ENCODE results near the gene HYAL2. TPM values are rescaled to one million over a fixed set of nuclear protein-coding genes. Genes with fewer than 3 reads are reported as not detected.

The HYAL2 gene
- total and polyA plus RNA-seq, 2 experiments from 2014 or later = 35.8 to 48.0 TPM

GRCh38 chr3:50352781-50353180 is 30.2 kb upstream of the HYAL2 start:
- H3K9me3 ChIP-seq (ENCODE audit: low read depth) = no peaks in the 10 kb centered on the region
- WGBS, 2 experiments (ENCODE audit: low coverage in 1 of 2, low lambda C conversion rate in 2 of 2, missing lambda C conversion rate in 2 of 2) = 17 to 23% methylated on average over 2 of the region's 2 CpGs
- H3K4me1 ChIP-seq (ENCODE audit: insufficient read depth) = peaks cover 40% of the 10 kb centered on the region
- H3K4me3 ChIP-seq = no peak overlapping the region
- peak overlapping the region; percentile 22; the same call in 1 of the 2 replicates for H3K9ac ChIP-seq
- H4K20me1 ChIP-seq (ENCODE audit: insufficient read depth) = peaks cover 8% of the 10 kb centered on the region; the same call in 1 of the 2 replicates
- H3K9me2 ChIP-seq (ENCODE audit: insufficient read depth) = no peaks in the 10 kb centered on the region
- no peak overlapping the region for H2AFZ ChIP-seq
- in situ Hi-C loops (cut with MboI) = no loop called here
- no peak for TF ChIP-seq EZH2phosphoT487 (IDR thresholded peaks at IDR 0.05; ENCODE audit: insufficient read depth, low read depth)
- no peak for TF ChIP-seq EZH2 (IDR thresholded peaks at IDR 0.05; ENCODE audit: insufficient read depth, poor library complexity, severe bottlenecking)
- peaks cover 14% of the 10 kb centered on the region; the same call in 1 of the 2 replicates for H3F3A ChIP-seq (ENCODE audit: insufficient read depth)
- H3K27ac ChIP-seq = peak overlapping the region; percentile 41
- no peaks in the 10 kb centered on the region for H3K27me3 ChIP-seq (replicated peaks; ENCODE audit: insufficient read depth)
- H3K36me3 ChIP-seq (ENCODE audit: low read depth) = peaks cover 7% of the 10 kb centered on the region; the same call in 1 of the 2 replicates
- H3K79me2 ChIP-seq (ENCODE audit: insufficient read depth) = peaks cover 83% of the 10 kb centered on the region
- no peak overlapping the region for H3K4me2 ChIP-seq (ENCODE audit: unreplicated experiment)
- DNase-seq = peak; percentile 66

DNA sequence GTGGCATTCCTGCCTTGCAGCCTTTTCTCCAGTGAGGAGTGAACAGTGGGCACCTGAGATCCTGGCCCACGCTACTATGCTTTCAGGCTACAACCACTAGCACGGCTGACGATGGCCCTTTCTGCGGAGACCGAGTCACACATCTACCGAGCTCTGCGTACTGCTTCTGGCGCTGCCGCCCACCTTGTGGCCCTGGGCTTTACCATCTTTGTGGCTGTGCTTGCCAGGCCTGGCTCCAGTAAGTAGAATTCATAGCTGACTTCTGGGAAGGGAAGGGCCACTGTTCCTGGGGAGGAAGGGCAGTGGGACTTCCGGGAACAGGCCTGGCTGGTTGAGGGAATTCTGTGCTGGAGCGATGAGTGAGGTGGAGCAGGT is 28.8 kb upstream of the HYAL2 start:
- Histone ChIP-seq H3K36me3 (ENCODE audit: low read depth) (peaks cover 7% of the 10 kb centered on the region; the same call in 1 of the 2 replicates), H3K27me3 (replicated peaks; ENCODE audit: insufficient read depth) (no peaks in the 10 kb centered on the region), H2AFZ (peak overlapping the region; percentile 93), H3K9me3 (ENCODE audit: low read depth) (no peaks in the 10 kb centered on the region), H3K4me1 (ENCODE audit: insufficient read depth) (peaks cover 29% of the 10 kb centered on the region), H3K4me2 (ENCODE audit: unreplicated experiment) (peak overlapping the region; percentile 98), H3K79me2 (ENCODE audit: insufficient read depth) (peaks cover 68% of the 10 kb centered on the region), H3K27ac (peak overlapping the region; percentile 67; the same call in 1 of the 2 replicates), H4K20me1 (ENCODE audit: insufficient read depth) (no peaks in the 10 kb centered on the region), H3K4me3 (peak overlapping the region; percentile 90), H3F3A (ENCODE audit: insufficient read depth) (0 out of 2 replicates have a peak, but pooled peaks cover 16% of the 10 kb centered on the region), H3K9me2 (ENCODE audit: insufficient read depth) (no peaks in the 10 kb centered on the region), H3K9ac (peak overlapping the region; percentile 82)
- TF ChIP-seq EZH2phosphoT487 (IDR thresholded peaks at IDR 0.05; ENCODE audit: insufficient read depth, low read depth) (no peak), EZH2 (IDR thresholded peaks at IDR 0.05; ENCODE audit: insufficient read depth, poor library complexity, severe bottlenecking) (no peak)
- no peak for DNase-seq
- 44 to 47% methylated on average over 11 of the region's 11 CpGs for WGBS, 2 experiments (ENCODE audit: low coverage in 1 of 2, low lambda C conversion rate in 2 of 2, missing lambda C conversion rate in 2 of 2)
- in situ Hi-C loops (cut with MboI) = no loop called here

- H3K36me3 ChIP-seq (ENCODE audit: low read depth) = peaks cover 7% of the 10 kb centered on the region; the same call in 1 of the 2 replicates
- in situ Hi-C loops (cut with MboI) = no loop called here
- H3K4me3 ChIP-seq = peak within 1 kb of the TSS; percentile 90
- TF ChIP-seq EZH2phosphoT487 (IDR thresholded peaks at IDR 0.05; ENCODE audit: insufficient read depth, low read depth) (no peak), EZH2 (IDR thresholded peaks at IDR 0.05; ENCODE audit: insufficient read depth, poor library complexity, severe bottlenecking) (no peak)
- H3K9ac ChIP-seq = peak within 1 kb of the TSS; percentile 82
- no peaks in the 10 kb centered on the region for H4K20me1 ChIP-seq (ENCODE audit: insufficient read depth)
- peak; percentile 94 for DNase-seq
- no peaks in the 10 kb centered on the region for H3K9me3 ChIP-seq (ENCODE audit: low read depth)
- peaks cover 62% of the 10 kb centered on the region for H3K79me2 ChIP-seq (ENCODE audit: insufficient read depth)
- H3K4me2 ChIP-seq (ENCODE audit: unreplicated experiment) = peak within 1 kb of the TSS; percentile 98
- WGBS, 2 experiments (ENCODE audit: low coverage in 1 of 2, low lambda C conversion rate in 2 of 2, missing lambda C conversion rate in 2 of 2) = 1% methylated on average over 60 of the region's 64 CpGs
- peaks cover 23% of the 10 kb centered on the region for H3K4me1 ChIP-seq (ENCODE audit: insufficient read depth)
- peak within 1 kb of the TSS; percentile 67 for H3K27ac ChIP-seq
- H2AFZ ChIP-seq = peak within 1 kb of the TSS; percentile 93
- no peaks in the 10 kb centered on the region for H3K9me2 ChIP-seq (ENCODE audit: insufficient read depth)
- 0 out of 2 replicates have a peak, but pooled peaks cover 17% of the 10 kb centered on the region for H3F3A ChIP-seq (ENCODE audit: insufficient read depth)
- no peaks in the 10 kb centered on the region for H3K27me3 ChIP-seq (replicated peaks; ENCODE audit: insufficient read depth)
These were observed 28.2 kb upstream of the HYAL2 start, which contains the start of the genes CYB561D2 and NPRL2 for GRCh38 chr3:50350527-50351322. Gene CYB561D2 (plus strand): TSS chr3:50350862. CDS start chr3:50351434, 572 bp downstream. Gene NPRL2 (minus strand): TSS chr3:50350775. CDS start chr3:50350652, 123 bp downstream.

GRCh38 chr3:50350213-50350526 is 27.6 kb upstream of the HYAL2 start:
- Histone ChIP-seq H3K9me2 (ENCODE audit: insufficient read depth) (no peaks in the 10 kb centered on the region), H3K9ac (peak overlapping the region; percentile 82), H3F3A (ENCODE audit: insufficient read depth) (0 out of 2 replicates have a peak, but pooled peaks cover 17% of the 10 kb centered on the region), H3K4me2 (ENCODE audit: unreplicated experiment) (peak overlapping the region; percentile 98), H3K9me3 (ENCODE audit: low read depth) (no peaks in the 10 kb centered on the region), H3K79me2 (ENCODE audit: insufficient read depth) (peaks cover 56% of the 10 kb centered on the region), H3K27ac (peak overlapping the region; percentile 67), H3K27me3 (replicated peaks; ENCODE audit: insufficient read depth) (no peaks in the 10 kb centered on the region), H2AFZ (peak overlapping the region; percentile 93), H3K4me3 (peak overlapping the region; percentile 90), H3K4me1 (ENCODE audit: insufficient read depth) (peaks cover 20% of the 10 kb centered on the region), H3K36me3 (ENCODE audit: low read depth) (peaks cover 7% of the 10 kb centered on the region; the same call in 1 of the 2 replicates), H4K20me1 (ENCODE audit: insufficient read depth) (no peaks in the 10 kb centered on the region)
- WGBS, 2 experiments (ENCODE audit: low coverage in 1 of 2, low lambda C conversion rate in 2 of 2, missing lambda C conversion rate in 2 of 2) = 2% methylated on average over 7 of the region's 7 CpGs
- TF ChIP-seq EZH2phosphoT487 (IDR thresholded peaks at IDR 0.05; ENCODE audit: insufficient read depth, low read depth) = no peak
- TF ChIP-seq EZH2 (IDR thresholded peaks at IDR 0.05; ENCODE audit: insufficient read depth, poor library complexity, severe bottlenecking) = no peak
- DNase-seq = no peak
- in situ Hi-C loops (cut with MboI) = no loop called here

All from GM23248 (cell line).